Prostate gland (tissue), 2 donors: Measurements from ENCODE around the gene NR2E1.

Experiments
- POLR2A ChIP-seq: fragments of 450-650 bp; IDR thresholded peaks from one replicate; pipeline ENCODE4 v1.6.1; 2016; ENCODE audit warnings: antibody characterized with exemption, mild to moderate bottlenecking
- TF ChIP-seq, protein P1 (sequence below), 4 experiments: fragments of 200-600 bp in 2 of 4; fragments of 450-650 bp in 2 of 4; sonication (generic) in 2 of 4; IDR thresholded peaks; 1 replicate in 3 of 4; 2 replicates in 1 of 4; pipeline ENCODE4 v1.5.1; 2016 to 2019; ENCODE audit warnings: antibody characterized with exemption in 4 of 4, mild to moderate bottlenecking in 2 of 4, moderate library complexity in 2 of 4

DNA sequence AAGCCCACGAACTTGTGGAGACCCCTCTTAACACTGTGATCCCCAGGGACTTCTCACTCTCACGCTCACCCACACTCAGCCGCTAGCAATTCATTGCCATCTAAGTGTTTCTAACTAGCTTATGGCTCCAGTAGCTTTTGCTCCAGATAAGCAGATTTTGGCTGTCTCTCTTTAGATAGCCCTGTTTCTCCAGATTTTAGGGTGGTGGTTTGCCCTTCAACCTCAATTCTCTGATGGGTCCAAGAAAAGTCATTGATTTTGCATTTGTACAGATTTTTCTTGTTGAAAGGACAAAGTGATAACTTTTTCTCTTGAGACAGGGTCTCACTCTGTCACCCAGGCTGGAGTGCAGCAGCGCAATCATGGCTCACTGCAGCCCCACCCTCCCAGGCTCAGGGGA is 41.2 kb downstream of the NR2E1 start:
- TF ChIP-seq POLR2A, result no peak
- TF ChIP-seq, protein P1, sequence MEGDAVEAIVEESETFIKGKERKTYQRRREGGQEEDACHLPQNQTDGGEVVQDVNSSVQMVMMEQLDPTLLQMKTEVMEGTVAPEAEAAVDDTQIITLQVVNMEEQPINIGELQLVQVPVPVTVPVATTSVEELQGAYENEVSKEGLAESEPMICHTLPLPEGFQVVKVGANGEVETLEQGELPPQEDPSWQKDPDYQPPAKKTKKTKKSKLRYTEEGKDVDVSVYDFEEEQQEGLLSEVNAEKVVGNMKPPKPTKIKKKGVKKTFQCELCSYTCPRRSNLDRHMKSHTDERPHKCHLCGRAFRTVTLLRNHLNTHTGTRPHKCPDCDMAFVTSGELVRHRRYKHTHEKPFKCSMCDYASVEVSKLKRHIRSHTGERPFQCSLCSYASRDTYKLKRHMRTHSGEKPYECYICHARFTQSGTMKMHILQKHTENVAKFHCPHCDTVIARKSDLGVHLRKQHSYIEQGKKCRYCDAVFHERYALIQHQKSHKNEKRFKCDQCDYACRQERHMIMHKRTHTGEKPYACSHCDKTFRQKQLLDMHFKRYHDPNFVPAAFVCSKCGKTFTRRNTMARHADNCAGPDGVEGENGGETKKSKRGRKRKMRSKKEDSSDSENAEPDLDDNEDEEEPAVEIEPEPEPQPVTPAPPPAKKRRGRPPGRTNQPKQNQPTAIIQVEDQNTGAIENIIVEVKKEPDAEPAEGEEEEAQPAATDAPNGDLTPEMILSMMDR (IDR thresholded peaks at IDR 0.05), result no peak
